GM21737 (cell line): ENCODE data around the gene RASAL2.
"Not testable (repeated sequence)": the region's sequence is repeated elsewhere in the genome, so short reads cannot be mapped to it uniquely, and the experiment has no call there.

Source experiments
- ATAC-seq: cut with Tn5 transposase; IDR thresholded peaks from one replicate; pipeline ENCODE4 v1.9.1; 2021; ENCODE audit warnings: mild to moderate bottlenecking, moderate library complexity; ENCODE audit not compliant: unreplicated experiment

Gene RASAL2

GRCh38 chr1:178220094-178220493 lies 126.2 kb downstream of the RASAL2 start:
- ATAC-seq: no peak

- no peak for ATAC-seq
Measured at GRCh38 chr1:178223289-178223688, 129.4 kb downstream of the RASAL2 start.

GRCh38 chr1:178224358-178224757 lies 130.5 kb downstream of the RASAL2 start:
- ATAC-seq: no peak

DNA sequence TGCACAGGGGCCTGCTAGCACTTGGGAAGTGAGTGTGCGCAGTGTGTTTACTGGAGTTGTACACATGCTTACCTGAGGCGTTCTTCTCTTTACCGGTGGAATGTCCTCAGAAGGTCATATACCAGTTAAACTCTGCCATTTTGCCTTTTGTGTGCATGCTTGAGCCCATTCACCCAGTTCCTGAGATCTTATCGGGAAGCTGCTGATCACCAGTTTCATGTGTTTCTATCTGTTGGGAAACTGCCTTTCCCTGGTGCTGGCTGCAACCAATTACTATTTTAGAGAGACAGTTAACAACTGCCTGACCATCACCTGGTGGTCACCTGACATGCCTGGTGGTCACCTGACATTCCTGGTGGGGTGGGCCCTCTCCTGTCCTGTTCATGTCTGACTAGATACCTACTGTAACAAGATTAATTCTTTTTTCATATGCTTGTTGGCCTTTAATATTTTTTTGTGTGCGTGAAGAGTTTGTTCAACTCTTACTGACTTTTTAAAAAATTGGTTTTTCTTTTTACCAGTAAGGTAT lies 137.0 kb downstream of the RASAL2 start:
- ATAC-seq: no peak

- no peak for ATAC-seq
Measured at GRCh38 chr1:178232108-178232507, 138.2 kb downstream of the RASAL2 start.

DNA sequence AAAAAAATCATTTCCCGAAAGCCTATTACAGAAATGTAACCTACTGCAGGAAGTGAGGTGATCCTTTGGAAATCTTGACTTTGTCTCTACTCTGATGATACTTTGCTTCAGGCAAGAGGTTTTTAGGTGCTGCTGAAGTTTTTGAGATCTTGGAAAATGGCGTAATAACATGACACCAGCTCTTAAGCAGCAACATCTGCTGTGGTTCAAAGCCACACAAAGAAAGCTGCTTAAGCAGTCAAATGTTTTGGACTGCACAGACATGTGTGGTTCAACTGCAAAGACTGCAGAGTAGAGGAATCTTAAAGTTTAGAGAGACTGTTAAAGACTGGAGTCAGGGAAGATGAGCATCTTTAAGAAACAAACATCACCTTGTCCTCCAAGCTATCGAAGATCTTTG lies 139.0 kb downstream of the RASAL2 start:
- no peak for ATAC-seq

DNA sequence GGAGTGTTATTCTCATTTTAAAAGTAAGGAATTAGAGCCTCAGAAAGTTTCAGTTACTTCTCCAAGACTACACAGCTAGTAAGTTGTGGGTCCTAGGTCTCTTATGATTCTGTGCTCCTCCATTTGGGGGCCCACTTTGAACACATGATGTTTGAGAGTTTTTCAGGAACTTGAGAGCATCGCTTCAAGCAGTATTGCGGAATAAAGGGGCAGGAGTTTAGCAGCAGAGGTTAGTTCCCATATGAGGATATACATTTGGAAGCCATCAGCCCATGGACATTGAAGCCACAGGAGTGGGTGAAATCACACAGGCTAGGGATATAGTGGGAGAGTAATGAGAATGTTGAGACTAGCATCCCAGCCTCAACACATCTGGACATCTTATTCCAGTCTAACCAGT lies 143.2 kb downstream of the RASAL2 start:
- ATAC-seq: no peak

GRCh38 chr1:178238722-178239510 lies 145.0 kb downstream of the RASAL2 start:
- no peak for ATAC-seq

DNA sequence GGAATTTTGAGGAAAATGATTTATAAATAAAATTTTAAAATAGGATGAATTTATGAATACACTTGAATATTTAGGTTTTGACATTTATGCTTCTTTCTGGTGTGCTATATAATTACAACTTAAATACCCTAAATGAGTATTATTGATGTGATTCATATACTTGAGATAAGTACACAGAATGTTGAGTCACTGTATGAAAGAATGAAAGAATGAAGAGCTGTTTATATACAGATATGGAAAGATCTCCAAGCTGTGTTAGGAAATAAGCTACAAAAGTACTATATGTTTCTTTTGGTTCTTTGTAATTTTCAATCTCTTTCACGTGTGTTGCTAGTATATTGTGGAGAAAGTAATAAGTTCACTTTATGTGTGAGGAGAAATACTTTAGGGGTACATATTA lies 147.2 kb downstream of the RASAL2 start:
- ATAC-seq: no peak

DNA sequence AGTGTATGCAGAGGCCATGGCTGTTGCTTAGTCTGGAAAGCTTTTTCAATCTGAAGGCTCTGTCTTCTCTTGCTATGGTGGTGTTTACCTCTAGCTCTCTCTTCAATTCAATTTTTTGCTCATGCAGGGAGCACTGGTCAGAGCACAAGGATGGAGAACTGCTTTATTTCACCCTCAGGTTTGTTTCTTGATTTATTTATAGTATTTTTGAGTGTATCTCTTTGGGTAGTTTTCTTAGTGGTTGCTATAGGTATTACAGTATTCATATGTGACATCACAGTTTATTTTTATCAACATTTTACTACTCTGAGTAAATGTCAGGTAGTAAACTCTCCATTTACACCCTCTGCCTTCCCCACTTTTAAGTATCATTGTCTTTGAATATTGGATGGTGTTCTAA lies 147.9 kb downstream of the RASAL2 start:
- no peak for ATAC-seq

- no peak for ATAC-seq
Measured at GRCh38 chr1:178243119-178243518, 149.2 kb downstream of the RASAL2 start.

GRCh38 chr1:178243890-178244289 lies 150.0 kb downstream of the RASAL2 start:
- ATAC-seq: no peak

GRCh38 chr1:178248284-178248683 lies 154.4 kb downstream of the RASAL2 start:
- ATAC-seq: not testable (repeated sequence)

- not testable (repeated sequence) for ATAC-seq
Measured at GRCh38 chr1:178253581-178253980, 159.7 kb downstream of the RASAL2 start.

GRCh38 chr1:178254433-178254832 lies 160.5 kb downstream of the RASAL2 start:
- ATAC-seq: no peak

DNA sequence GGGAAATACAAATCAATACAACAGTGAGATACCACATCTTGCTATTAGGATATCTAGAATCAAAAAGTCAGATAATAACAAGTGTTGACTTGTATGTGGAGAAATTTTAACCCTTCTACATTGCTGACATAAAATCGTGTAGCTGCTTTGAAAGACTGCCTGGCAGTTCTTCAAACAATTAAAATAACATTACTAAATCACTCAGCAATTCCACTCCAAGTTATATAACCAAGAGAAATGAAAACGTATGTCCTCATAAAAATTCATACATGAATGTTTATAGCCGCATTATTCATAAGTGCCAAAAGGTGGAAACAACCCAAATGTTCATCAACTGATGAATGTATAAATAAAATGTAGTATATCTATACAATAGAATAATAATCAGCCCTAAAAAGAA lies 164.6 kb downstream of the RASAL2 start:
- ATAC-seq: no peak

GRCh38 chr1:178262120-178262500 lies 168.2 kb downstream of the RASAL2 start:
- ATAC-seq: no peak

DNA sequence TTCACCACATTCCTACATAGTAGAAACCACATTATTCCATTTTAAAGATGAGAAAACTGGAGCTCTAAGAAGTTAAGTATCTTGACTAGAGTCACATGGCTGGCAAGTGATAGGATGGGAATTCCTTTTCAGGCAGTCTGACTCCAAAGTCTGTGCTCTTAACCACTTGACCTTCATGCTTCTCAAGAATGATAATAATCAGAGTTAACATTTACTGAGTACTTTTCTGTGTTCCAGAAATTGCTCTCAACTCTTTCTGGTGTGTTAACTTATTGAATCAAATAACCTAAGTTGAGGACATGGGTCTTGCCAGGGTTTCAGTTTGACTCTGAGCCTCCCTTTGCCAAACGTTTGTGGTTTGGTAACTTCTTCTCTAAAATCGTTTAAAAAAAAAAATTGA lies 169.4 kb downstream of the RASAL2 start:
- ATAC-seq: no peak

- ATAC-seq: no peak
Measured at GRCh38 chr1:178266113-178266512, 172.2 kb downstream of the RASAL2 start.

DNA sequence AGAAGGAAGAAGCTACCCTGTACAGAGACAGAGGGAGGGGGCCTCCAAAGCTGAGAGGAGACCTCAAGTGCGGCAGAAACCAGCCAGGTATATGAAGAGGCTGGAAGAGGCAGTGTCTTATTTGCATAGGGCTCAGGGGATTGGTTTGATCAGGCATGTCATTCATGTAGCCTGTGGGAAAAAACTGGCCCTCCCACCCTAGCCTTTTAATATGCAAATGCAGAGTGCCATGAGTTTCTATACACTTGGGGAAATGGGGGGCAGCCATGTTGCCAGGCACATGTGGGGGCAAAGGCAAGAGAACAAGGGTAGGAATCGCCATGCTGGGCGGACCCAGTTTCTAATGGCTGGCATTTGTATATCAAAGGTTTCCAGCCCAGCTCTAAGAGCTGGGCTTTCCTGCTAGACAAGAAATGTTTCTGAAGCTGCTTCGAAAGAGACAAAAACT lies 172.7 kb downstream of the RASAL2 start:
- no peak for ATAC-seq

- ATAC-seq: no peak
Measured at GRCh38 chr1:178267646-178268094, 173.8 kb downstream of the RASAL2 start.

DNA sequence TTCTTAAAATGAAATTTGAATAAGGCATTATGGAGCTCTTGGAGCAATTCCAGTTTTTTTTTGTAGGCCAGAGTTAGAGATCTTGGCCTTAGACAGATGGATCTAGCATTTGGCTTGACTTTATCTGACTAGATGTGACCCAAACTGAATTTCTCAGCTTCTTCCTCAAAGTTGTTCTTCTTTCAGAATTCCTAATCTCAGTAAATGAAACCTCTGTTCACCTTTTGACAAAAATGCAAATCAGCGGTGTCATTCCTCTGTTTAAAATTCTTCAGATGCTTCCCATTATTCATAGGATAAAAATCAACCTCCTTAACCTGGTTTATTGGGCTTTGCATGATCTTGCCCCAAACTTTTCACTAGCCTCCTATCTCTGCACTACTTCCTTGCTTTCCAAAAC lies 177.6 kb downstream of the RASAL2 start:
- no peak for ATAC-seq
